HG03064 (cell line): ENCODE results near the gene EFNA3.

ENCODE experiments used
- ATAC-seq: cut with Tn5 transposase; IDR thresholded peaks from one replicate; pipeline ENCODE4 v1.9.1; 2021; ENCODE audit warnings: low read depth; ENCODE audit not compliant: unreplicated experiment

EFNA3 gene

GRCh38 chr1:155066777-155067176, 11.9 kb upstream of the EFNA3 start:
- ATAC-seq, result no peak

- no peak for ATAC-seq
Observed at GRCh38 chr1:155068599-155068998, 10.0 kb upstream of the EFNA3 start.

GRCh38 chr1:155069551-155070157, 9.0 kb upstream of the EFNA3 start:
- ATAC-seq, result no peak

DNA sequence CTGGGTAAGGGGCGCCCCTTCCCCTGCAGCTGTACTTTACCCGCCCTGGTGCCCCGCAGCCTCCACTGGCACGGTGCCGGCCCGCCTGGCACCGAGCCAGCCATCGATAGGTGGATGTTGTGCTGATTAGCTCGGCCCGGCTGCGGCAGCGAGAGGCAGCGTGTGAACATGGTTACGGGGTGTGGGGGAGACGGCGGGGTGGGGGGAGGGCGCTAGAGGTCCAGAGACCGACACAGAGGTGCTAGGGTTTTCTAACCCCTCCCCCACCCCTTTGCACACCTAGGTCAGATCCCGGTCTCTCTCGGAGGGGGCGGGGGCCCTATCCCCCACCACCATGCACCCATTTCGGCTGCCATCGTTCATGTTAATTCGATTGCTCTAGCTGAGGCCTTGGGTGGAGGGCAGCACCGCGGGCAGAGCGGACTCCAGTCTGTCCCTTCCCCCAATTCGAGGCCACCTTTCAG, 8.4 kb upstream of the EFNA3 start:
- no peak for ATAC-seq

DNA sequence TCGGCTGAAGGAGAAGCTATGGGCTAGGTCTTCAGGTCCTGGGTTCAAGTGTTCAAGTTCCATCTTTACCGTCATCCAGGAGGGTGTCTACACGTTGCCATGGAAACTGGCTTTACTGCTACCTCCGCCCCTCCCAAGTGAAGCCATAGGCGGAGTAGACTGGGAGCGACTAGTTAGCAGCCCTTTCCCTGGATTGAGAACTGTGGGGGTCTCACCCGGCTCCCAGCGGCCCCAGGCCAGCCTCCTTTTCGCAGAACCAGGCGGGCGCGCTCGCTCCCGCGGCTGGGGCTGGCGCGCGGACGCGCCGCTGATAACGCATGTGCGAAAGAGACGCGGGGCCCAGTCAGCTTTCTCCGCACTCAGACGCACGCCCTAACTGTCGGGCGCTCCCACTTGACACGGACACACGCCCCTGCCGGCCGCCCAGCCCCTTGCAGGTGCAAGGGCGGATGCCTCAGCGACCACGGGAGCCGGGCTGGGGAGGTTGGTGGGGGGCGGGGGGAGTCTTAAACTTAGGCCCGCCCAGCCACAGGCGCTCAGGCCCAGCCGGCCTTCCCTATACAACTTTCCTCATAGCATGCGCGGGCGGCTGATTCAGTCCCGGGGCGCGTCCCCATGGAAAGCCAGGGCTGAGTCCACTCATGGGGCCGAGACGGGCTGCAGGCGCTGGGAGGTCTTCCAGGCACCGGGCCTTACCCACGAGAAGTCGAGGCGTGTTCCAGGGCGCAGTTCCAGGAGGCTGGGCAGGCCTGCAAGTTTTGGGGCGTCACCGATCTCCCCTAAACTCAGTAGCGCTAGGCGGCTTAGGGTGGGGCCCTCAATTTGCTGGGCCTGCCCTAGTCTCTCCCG, 7.7 kb upstream of the EFNA3 start:
- ATAC-seq, result no peak

DNA sequence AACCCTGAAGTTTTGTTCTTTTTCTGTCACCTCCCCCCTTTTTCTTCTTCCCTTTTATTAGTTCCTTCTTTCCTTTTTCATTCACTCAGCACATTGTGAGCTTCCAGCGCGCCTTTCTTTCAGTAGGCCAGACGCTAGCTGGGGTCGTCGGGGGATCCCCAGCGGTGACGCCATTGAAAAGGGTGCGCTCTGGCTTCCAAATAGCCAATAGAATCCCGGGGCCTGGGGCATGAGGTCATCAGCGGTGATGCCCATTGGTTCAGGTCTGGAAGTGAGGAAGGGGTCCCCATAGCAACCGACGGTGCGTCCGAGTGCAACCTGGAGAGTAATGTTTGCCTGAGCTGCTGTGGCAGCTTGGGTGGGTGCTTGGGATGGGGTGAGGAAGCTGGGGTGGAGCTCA, 6.9 kb upstream of the EFNA3 start:
- ATAC-seq, result no peak

DNA sequence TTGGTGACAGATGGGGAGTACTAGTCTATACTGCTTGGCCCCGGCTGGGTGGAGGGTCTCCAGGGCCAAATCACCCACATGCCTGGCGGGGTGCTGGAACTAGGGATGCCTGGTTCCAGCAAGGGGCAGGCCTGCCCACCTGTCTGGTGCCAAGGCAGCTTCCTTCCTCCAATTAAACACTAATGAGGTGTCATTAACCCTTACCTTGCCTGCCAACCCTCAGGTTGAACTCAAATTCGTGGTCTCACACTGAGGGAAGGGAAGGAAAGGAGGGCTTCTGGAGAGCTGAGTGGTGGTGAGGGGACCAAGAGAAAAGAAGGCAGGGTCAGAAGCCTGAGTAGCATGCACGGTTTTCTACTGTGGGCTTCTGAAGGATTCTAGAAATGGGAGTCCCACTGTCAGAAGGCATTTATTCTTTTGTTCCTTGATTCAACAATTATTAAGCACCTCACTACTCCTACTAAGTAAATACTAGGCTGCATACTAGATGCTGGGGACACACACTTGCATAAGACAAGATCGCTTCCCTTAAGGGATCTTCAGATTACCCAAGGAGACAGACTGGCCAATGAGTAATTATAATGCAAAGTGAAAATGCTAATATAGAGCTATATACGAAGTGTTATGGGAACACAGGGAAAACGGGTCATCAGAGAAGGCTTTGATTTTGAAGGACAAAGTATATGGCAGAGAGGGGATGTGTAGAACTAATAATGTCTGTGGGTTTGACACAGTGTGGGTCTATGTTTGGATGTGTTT, 5.9 kb upstream of the EFNA3 start:
- no peak for ATAC-seq

GRCh38 chr1:155073377-155074242, 5.0 kb upstream of the EFNA3 start:
- ATAC-seq, result no peak

DNA sequence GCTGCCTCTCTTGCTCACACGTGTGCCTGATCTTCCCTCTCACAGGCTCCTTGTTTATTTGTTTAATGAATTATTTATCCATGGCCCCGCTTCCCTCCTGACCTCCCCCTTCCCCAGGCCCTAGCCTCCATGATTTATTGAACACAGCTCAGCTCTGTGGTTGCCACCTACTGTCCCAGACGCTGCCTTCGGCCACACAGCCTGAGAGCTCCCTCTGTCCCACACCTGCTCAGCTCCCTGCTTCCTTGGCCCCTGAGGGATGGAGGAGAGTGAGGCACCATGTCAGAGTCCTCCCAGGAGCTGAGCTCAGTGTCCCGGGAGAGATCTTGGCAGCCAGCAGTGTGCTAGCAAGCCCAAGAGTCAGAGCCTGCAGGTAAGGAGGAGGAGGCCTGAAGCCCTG, 3.1 kb upstream of the EFNA3 start:
- no peak for ATAC-seq

GRCh38 chr1:155076371-155076770, 2.3 kb upstream of the EFNA3 start:
- no peak for ATAC-seq

- ATAC-seq, result no peak
Observed at GRCh38 chr1:155077346-155077745, 1.3 kb upstream of the EFNA3 start.

DNA sequence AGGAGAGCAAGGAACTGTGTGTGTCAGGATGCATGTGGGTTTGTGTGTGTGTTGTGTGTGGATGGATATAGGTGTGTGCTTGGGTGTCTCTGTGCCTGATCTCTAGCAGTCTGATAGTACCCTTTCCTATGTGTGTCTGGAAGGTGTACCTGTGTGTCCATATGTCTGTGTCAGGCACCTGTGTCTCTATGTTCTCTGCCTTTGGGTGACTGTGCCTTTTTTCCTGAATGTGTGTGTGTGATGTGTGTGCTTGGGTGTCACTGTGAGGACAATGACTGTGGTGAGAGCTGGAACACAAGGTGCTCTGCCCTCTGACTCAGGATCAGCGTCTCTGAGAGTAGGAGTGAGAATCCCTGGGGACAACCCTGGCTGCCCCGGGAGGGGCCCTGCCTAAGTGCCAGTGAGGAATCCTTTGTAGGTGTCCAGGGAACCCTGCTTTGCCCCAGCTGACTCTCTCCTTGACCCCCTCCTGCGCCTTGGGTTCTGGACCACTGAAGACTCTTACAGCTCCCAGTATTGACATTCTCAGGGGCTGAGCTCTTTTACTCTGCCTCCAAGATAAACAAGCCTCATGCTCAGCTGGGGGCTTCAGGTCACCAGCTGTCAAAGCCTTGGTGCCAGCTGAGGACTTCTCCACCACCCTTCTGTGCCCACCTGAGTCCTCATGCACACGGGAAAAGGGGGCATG, 735 bp upstream of the EFNA3 start:
- ATAC-seq, result no peak

DNA sequence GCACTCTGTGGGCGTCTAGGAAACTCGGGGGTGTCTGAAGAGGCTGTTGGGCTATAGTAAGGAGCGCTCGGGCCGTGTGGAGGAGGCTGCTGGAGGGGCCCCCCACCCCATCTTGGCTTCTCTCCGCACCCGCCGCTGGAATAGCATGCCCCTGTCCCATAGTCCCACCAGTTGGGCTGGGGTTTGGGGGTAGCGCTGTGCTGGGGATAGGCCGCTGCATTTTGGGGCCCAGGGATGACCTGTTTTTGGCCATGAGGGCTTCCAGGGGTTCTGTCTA, 511 bp downstream of the EFNA3 start:
- no peak for ATAC-seq

GRCh38 chr1:155079487-155080311, 1.1 kb downstream of the EFNA3 start:
- ATAC-seq, result no peak

GRCh38 chr1:155080312-155081228, 1.9 kb downstream of the EFNA3 start:
- no peak for ATAC-seq

DNA sequence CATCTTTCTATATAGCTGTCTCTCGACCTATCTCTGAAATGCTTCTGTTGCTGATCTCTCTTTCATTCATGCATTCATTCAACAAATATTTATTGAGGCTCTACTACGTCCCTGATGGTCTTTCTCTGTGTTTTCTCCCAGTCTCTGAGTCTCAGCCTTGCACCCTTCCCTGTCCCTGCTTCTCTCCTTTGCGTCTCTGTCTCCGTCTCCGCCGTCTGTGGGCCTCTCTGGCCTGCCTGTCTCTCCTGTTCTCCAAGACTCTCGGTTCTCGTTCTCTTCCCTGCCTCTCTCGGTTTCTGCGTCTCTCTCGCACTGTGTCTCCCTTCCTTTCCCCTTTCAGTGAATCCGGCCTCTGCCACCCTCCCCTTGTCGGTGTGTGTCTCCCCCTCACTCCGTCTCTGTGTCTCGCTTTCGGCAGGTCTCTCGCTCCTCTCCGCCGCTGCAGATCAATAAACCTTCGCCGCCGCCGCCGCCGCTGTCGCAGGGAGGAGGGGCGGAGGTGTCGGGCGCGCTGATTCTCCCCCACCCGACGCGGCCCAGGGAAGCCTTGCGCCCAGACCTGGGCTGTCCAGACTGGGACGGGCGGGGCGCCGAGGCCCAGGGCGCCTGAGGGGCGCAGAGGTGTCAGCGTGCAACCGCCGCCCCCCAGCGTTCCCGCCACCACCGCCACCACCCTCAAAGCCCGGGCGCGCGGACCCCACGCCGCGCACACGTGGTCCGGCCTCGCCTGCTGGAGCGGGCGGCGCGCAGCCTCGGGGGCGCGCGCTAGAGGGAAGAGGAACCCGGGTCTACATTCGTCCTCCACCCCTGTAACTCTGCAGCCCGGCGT, 3.0 kb downstream of the EFNA3 start:
- no peak for ATAC-seq

DNA sequence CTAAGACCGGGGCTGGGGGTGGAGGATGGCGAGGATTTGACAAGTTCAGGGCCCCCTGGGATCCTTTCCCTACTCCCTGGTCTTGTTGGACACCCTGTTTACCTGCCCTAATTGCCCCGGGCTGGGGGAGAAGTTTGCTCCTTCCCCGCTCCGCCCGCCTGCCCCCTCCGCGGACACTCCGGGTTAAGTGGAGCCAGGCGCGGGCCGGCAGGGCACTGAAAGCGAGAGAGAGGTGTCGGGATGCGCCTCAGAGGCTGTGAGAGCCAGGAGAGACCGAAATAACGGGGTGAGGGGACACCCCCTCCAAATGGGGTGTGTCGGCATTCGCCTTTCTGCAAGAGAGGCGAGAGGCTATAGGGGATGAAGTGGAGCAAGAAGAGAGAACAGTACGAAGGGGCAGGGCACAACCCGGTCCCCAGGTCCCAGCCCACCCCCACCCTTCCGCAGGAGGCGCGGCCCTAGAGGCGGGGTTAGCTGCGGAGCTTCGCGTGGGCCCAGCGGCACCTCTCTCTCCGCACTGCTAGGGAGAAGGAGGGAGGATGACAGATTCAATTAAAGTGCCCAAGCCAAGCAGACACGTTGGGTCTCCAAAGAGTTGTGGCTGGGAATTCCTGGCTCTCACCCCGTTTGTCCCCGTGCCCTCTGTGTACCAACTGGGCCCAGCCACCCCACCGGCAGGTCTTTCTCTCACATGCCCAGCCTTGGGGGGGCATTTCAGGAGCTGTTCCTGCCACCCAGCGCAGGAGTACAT, 3.8 kb downstream of the EFNA3 start:
- ATAC-seq, result no peak
